ENCODE results near the gene PTPRD. TPM values are rescaled to one million over a fixed set of nuclear protein-coding genes. Genes with fewer than 3 reads are reported as not detected.

The PTPRD gene
- total and polyA plus RNA-seq, 2 experiments from 2014 or later: 11.5 to 58.0 TPM

DNA sequence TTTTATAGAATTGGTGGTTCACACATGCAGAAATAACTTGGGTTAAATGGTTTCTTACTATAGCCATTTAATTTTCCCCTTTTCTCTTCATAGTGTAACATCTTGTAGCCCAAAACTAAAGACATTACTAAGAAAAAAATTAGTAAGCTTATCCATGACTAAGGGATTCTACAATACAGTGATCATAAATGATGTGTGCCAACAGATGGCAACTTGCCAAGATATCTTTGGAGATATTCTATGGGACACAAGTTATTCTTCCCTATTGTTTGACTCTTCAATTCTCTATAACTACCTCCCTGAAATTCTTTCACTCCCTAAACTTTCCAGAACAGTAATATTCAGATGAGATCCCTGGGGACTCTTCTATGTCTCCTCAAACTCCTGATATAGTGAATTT is 580.6 kb downstream of the PTPRD start:
- Histone ChIP-seq H3K79me2 (replicated peaks; ENCODE audit: insufficient read depth) (no peaks in the 10 kb centered on the region), H3K4me3 (no peak overlapping the region), H3F3A (replicated peaks; ENCODE audit: low read depth) (no peaks in the 10 kb centered on the region), H3K4me2 (no peak overlapping the region), H3K4me1 (ENCODE audit: insufficient read depth) (no peaks in the 10 kb centered on the region), H4K20me1 (replicated peaks; ENCODE audit: insufficient read depth) (no peaks in the 10 kb centered on the region), H3K36me3 (ENCODE audit: insufficient read depth) (no peaks in the 10 kb centered on the region), H3K9me2 (ENCODE audit: insufficient read depth) (no peaks in the 10 kb centered on the region), H2AFZ (no peak overlapping the region), H3K27me3 (ENCODE audit: insufficient read depth) (no peaks in the 10 kb centered on the region), H3K27ac (ENCODE audit: low read depth) (no peak overlapping the region)
- DNase-seq (ENCODE audit: low spot score) (no peak), ATAC-seq (no peak)
- Mint-ChIP-seq H3K27ac (no peak overlapping the region), H3K4me3 (no peak overlapping the region), H3K27me3 (ENCODE audit: insufficient read depth, low read depth, poor library complexity) (no peaks in the 10 kb centered on the region), H3K36me3 (ENCODE audit: low read depth) (peaks cover 12% of the 10 kb centered on the region), H3K4me1 (no peaks in the 10 kb centered on the region), H3K9me3 (peaks cover 16% of the 10 kb centered on the region)
- TF ChIP-seq ZNF114 (CRISPR knock-in tag; IDR thresholded peaks at IDR 0.05) (no peak), JUNB (IDR thresholded peaks at IDR 0.05; ENCODE audit: unreplicated experiment) (no peak)

DNA sequence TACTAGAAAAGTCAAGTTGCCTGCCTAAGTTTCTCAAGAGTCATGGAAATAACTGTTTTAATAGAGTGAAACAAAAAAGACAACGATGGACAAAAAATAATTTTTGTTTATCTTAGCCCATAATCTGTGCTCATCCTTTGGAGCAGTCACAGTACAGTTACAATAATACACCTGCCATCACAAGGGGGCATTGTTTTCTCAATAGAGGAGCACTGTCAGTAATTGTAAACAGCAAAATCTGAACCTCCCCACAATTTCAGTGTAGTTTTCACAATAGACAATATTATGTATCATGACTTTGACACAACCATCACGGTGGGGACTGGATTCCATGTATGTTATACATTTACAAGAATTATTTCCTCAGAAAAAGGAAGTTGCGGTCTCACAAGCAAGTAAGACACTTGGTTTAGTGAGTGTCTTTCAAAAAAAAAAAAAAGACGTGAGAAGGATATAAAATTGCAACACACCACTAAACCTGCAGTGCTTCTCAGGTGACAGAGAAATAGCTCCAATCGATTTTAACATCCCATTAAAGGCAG is 586.3 kb downstream of the PTPRD start:
- Mint-ChIP-seq H3K4me1 (no peaks in the 10 kb centered on the region), H3K27ac (no peak overlapping the region)
- ATAC-seq: no peak

More for the DNA sequence above, 586.3 kb downstream of the PTPRD start:
- H3K4me2 ChIP-seq: no peak overlapping the region
- no peaks in the 10 kb centered on the region for H4K20me1 ChIP-seq (replicated peaks; ENCODE audit: insufficient read depth)
- peaks cover 16% of the 10 kb centered on the region for H3K9me3 Mint-ChIP-seq
- H3K27ac ChIP-seq (ENCODE audit: low read depth): no peak overlapping the region
- H3F3A ChIP-seq (replicated peaks; ENCODE audit: low read depth): no peaks in the 10 kb centered on the region
- no peaks in the 10 kb centered on the region for H3K9me2 ChIP-seq (ENCODE audit: insufficient read depth)
- no peak for DNase-seq (ENCODE audit: low spot score)
- H3K36me3 ChIP-seq (ENCODE audit: insufficient read depth): no peaks in the 10 kb centered on the region
- no peaks in the 10 kb centered on the region for H3K27me3 ChIP-seq (ENCODE audit: insufficient read depth)
- no peak overlapping the region for H3K4me3 ChIP-seq
- H3K27me3 Mint-ChIP-seq (ENCODE audit: insufficient read depth, low read depth, poor library complexity): no peaks in the 10 kb centered on the region
- TF ChIP-seq POLR2AphosphoS5 (IDR thresholded peaks at IDR 0.05; ENCODE audit: low read depth) (no peak), NANOG (IDR thresholded peaks at IDR 0.05; ENCODE audit: borderline replicate concordance) (no peak), STAT1 (IDR thresholded peaks at IDR 0.05; ENCODE audit: unreplicated experiment) (no peak), ETS1 (IDR thresholded peaks at IDR 0.05) (no peak), EZH2 (IDR thresholded peaks at IDR 0.05; ENCODE audit: low read depth, unreplicated experiment) (no peak), CREB1 (CRISPR knock-in tag; IDR thresholded peaks at IDR 0.05; ENCODE audit: low read depth) (no peak)
- TF ChIP-seq, protein P1, sequence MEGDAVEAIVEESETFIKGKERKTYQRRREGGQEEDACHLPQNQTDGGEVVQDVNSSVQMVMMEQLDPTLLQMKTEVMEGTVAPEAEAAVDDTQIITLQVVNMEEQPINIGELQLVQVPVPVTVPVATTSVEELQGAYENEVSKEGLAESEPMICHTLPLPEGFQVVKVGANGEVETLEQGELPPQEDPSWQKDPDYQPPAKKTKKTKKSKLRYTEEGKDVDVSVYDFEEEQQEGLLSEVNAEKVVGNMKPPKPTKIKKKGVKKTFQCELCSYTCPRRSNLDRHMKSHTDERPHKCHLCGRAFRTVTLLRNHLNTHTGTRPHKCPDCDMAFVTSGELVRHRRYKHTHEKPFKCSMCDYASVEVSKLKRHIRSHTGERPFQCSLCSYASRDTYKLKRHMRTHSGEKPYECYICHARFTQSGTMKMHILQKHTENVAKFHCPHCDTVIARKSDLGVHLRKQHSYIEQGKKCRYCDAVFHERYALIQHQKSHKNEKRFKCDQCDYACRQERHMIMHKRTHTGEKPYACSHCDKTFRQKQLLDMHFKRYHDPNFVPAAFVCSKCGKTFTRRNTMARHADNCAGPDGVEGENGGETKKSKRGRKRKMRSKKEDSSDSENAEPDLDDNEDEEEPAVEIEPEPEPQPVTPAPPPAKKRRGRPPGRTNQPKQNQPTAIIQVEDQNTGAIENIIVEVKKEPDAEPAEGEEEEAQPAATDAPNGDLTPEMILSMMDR (conservative IDR thresholded peaks at IDR 0.05; ENCODE audit: low read depth in 2 of 2): peak; percentile 34 to 49
- H3K79me2 ChIP-seq (replicated peaks; ENCODE audit: insufficient read depth): no peaks in the 10 kb centered on the region
- no peaks in the 10 kb centered on the region for H3K4me1 ChIP-seq (ENCODE audit: insufficient read depth)
- H3K36me3 Mint-ChIP-seq (ENCODE audit: low read depth): peaks cover 12% of the 10 kb centered on the region
- no peak overlapping the region for H2AFZ ChIP-seq
- no peak overlapping the region for H3K4me3 Mint-ChIP-seq
